ENCODE results near the gene LMBR1. TPM values are rescaled to one million over a fixed set of nuclear protein-coding genes. Genes with fewer than 3 reads are reported as not detected.
"Not testable (repeated sequence)": the region's sequence is repeated elsewhere in the genome, so short reads cannot be mapped to it uniquely, and the experiment has no call there.

LMBR1 gene
- total RNA-seq, 1 donor: 39.4 TPM

GRCh38 chr7:156907656-156908055, 14.7 kb upstream of the LMBR1 start:
- DNase-seq (ENCODE audit: insufficient read length, low spot score, missing footprints): no peak

DNA sequence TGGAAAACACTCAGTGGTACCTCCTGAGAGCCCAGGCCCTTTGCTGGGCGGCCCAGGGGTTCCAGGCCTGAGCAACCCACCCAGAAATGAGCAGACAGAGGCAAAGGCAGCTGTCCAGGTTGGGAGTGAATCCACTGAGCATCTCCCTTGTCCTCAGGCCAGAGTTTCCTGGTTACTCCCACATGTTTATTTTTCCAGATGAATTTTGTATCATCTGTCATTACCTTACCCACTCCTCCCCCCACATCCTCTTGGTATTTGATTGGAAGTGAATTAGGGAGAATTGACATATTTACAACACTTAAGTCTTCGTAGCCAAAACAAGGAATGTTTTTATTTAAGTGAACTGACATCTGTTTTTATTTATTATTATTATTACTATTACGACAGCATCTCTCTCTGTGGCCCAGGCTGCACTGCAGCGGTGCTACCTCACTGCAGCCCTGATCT, 13.2 kb upstream of the LMBR1 start:
- Histone ChIP-seq H3K4me1 (ENCODE audit: insufficient read depth, low read length) (no peaks in the 10 kb centered on the region), H3K9me3 (ENCODE audit: low read depth, low read length) (no peaks in the 10 kb centered on the region), H3K27ac (ENCODE audit: low read depth, low read length) (no peak overlapping the region), H3K79me2 (ENCODE audit: insufficient read depth, low read length) (no peaks in the 10 kb centered on the region), H3K27me3 (ENCODE audit: insufficient read depth, low read length) (no peaks in the 10 kb centered on the region), H3K36me3 (ENCODE audit: insufficient read depth, low read length) (no peaks in the 10 kb centered on the region), H3K4me3 (ENCODE audit: insufficient read depth, low read length) (no peak overlapping the region), H4K20me1 (ENCODE audit: insufficient read depth, low read length) (no peaks in the 10 kb centered on the region), H2AFZ (ENCODE audit: low read length) (no peak overlapping the region), H3K4me2 (ENCODE audit: insufficient read depth, low read length) (no peak overlapping the region)
- TF ChIP-seq CTCF (IDR thresholded peaks at IDR 0.05; ENCODE audit: extremely low read depth, low read depth, low read length): no peak
- no peak for DNase-seq (ENCODE audit: insufficient read length, low spot score, missing footprints)

More at GRCh38 chr7:156907656-156908055, 14.7 kb upstream of the LMBR1 start:
- no peaks in the 10 kb centered on the region for H3K27me3 ChIP-seq (ENCODE audit: insufficient read depth, low read length)
- no peaks in the 10 kb centered on the region for H4K20me1 ChIP-seq (ENCODE audit: insufficient read depth, low read length)
- no peak for TF ChIP-seq CTCF (IDR thresholded peaks at IDR 0.05; ENCODE audit: extremely low read depth, low read depth, low read length)
- no peak overlapping the region for H2AFZ ChIP-seq (ENCODE audit: low read length)
- no peaks in the 10 kb centered on the region for H3K9me3 ChIP-seq (ENCODE audit: low read depth, low read length)
- no peak overlapping the region for H3K4me2 ChIP-seq (ENCODE audit: insufficient read depth, low read length)
- H3K4me1 ChIP-seq (ENCODE audit: insufficient read depth, low read length): no peaks in the 10 kb centered on the region
- H3K27ac ChIP-seq (ENCODE audit: low read depth, low read length): no peak overlapping the region
- H3K36me3 ChIP-seq (ENCODE audit: insufficient read depth, low read length): no peaks in the 10 kb centered on the region
- no peak overlapping the region for H3K4me3 ChIP-seq (ENCODE audit: insufficient read depth, low read length)
- H3K79me2 ChIP-seq (ENCODE audit: insufficient read depth, low read length): no peaks in the 10 kb centered on the region

DNA sequence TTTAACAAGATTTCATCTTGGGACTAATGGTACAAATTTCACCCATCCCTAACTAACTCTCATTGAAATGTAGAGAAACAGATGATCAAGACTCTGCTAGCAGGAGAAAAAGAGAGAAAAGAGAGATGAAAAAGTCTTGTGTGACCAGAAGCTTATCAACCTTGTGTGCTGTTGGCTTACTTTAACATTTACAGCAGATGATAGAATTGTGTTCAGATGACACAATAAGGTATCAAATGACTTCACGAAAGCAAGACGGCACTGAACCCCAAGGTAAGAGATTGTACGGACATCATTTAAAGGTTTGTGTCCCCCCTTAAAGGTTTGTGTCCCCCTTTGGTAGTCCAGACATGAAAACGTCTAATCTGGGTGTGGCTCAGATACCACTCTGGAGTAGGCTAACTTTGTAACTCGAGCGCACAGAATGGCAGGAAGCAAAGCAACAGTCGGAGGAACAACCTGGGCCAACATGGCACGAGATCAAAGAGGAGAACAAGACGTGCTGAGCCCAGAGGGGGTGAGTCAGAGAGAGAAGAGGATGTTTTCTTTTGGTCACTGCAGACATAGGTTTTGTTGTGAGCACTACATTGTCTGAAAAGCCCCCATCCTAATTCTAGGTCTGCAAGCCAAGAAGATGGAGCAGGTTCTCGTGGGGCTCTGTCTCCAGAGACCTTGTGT, 10.4 kb upstream of the LMBR1 start:
- no peaks in the 10 kb centered on the region for H4K20me1 ChIP-seq (ENCODE audit: insufficient read depth, low read length)
- H3K9me3 ChIP-seq (ENCODE audit: low read depth, low read length): no peaks in the 10 kb centered on the region
- H3K4me2 ChIP-seq (ENCODE audit: insufficient read depth, low read length): peak overlapping the region; percentile 23
- no peak overlapping the region for H3K27ac ChIP-seq (ENCODE audit: low read depth, low read length)
- H3K27me3 ChIP-seq (ENCODE audit: insufficient read depth, low read length): no peaks in the 10 kb centered on the region
- H3K36me3 ChIP-seq (ENCODE audit: insufficient read depth, low read length): no peaks in the 10 kb centered on the region
- no peak overlapping the region for H3K4me3 ChIP-seq (ENCODE audit: insufficient read depth, low read length)
- H2AFZ ChIP-seq (ENCODE audit: low read length): no peak overlapping the region
- DNase-seq (ENCODE audit: insufficient read length, low spot score, missing footprints): peak; percentile 71
- no peak for TF ChIP-seq CTCF (IDR thresholded peaks at IDR 0.05; ENCODE audit: extremely low read depth, low read depth, low read length)
- H3K4me1 ChIP-seq (ENCODE audit: insufficient read depth, low read length): peaks cover 7% of the 10 kb centered on the region
- H3K79me2 ChIP-seq (ENCODE audit: insufficient read depth, low read length): no peaks in the 10 kb centered on the region

- H3K4me2 ChIP-seq (ENCODE audit: insufficient read depth, low read length); H3K27ac ChIP-seq (ENCODE audit: low read depth, low read length); H3K4me3 ChIP-seq (ENCODE audit: insufficient read depth, low read length); H3K36me3 ChIP-seq (ENCODE audit: insufficient read depth, low read length); H3K4me1 ChIP-seq (ENCODE audit: insufficient read depth, low read length); H3K79me2 ChIP-seq (ENCODE audit: insufficient read depth, low read length); H2AFZ ChIP-seq (ENCODE audit: low read length); H4K20me1 ChIP-seq (ENCODE audit: insufficient read depth, low read length); H3K27me3 ChIP-seq (ENCODE audit: insufficient read depth, low read length); DNase-seq (ENCODE audit: insufficient read length, low spot score, missing footprints); H3K9me3 ChIP-seq (ENCODE audit: low read depth, low read length): not testable (repeated sequence)
These were observed 7.1 kb upstream of the LMBR1 start for GRCh38 chr7:156900093-156900492.
